ENCODE data around the gene GPRIN1. TPM values are rescaled to one million over a fixed set of nuclear protein-coding genes. Genes with fewer than 3 reads are reported as not detected.
A peak's percentile ranks its signal among the peaks of the same experiment; 100 is the strongest.
"Not testable (repeated sequence)": the region's sequence is repeated elsewhere in the genome, so short reads cannot be mapped to it uniquely, and the experiment has no call there.

Gene GPRIN1
- total RNA-seq, 1 donor from 2014 or later, result 3.7 TPM

DNA sequence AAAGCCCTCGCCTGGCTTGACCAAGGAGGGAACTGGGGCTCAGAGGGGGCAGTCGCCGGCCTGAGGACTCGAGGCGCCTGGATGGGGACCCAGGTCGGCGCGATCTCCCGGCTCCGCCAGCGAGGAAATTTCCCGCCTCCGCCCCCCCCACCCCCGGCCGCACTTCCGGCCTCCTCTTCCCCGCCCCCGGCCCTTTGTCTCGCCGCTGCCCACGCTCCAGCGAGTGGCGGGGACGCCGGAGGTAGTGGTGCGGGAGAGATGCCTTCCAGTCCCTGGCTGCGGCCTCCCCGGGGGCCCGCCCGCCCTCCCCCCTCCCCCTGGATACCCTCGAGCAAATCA, 448 bp upstream of the GPRIN1 start:
- Mint-ChIP-seq H3K4me3 (peak overlapping the region; percentile 80), H3K27ac (peak overlapping the region; percentile 48), H3K36me3 (ENCODE audit: low read depth) (no peaks in the 10 kb centered on the region), H3K4me1 (peaks cover 14% of the 10 kb centered on the region), H3K9me3 (no peaks in the 10 kb centered on the region), H3K27me3 (peaks cover 40% of the 10 kb centered on the region)
- no peak for DNase-seq
- intact Hi-C loops (cut with micrococcal nuclease), result loop anchor here (5.0 kb wide), 1 partner anchor 73 kb away; the partner anchor contains the start of gene RNF44

DNA sequence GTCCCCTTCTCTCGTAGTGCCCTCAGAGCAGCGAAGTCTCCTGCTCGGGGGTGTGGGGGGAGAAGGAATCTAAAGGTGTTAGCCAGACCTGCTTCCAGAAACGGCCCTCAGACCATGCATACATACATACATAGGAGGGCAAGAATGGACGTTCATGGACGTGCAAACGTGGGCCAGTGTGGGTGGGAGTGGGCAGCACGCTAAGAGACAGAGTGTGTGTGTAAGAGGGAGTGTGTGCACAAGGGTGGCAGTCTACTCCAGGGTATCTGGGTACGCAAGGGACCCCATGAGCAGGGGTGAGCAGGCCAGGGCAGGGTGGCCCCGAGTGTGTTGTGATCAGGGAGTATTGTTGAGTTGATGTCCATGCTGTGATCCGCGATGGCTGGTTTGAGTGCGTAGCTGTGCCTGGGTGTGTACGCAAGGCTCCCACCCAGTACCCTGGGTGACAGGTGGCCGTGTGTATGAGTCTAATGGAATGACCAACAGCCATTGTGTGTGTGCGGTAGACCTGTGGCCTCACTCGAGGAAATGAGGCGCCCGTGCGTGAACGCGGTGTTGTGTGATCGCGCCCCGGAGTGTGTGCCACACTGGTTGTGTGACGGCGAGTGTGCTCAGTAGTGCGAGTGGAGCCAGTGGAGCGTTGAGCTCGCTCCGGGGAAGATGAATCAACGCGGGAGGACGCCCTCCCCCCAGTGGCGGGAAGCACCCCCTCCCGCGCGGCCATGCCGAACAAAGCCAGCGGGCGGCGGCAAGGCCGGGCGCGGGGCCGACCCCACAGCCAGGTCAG, 826 bp downstream of the GPRIN1 start:
- peak overlapping the region; percentile 84 for H3K27ac Mint-ChIP-seq
- peak; percentile 73 for DNase-seq
- no peaks in the 10 kb centered on the region for H3K9me3 Mint-ChIP-seq
- H3K4me1 Mint-ChIP-seq, result peaks cover 14% of the 10 kb centered on the region
- intact Hi-C loops (cut with micrococcal nuclease), result no loop called here
- peaks cover 33% of the 10 kb centered on the region for H3K27me3 Mint-ChIP-seq
- peak overlapping the region; percentile 88 for H3K4me3 Mint-ChIP-seq
- no peaks in the 10 kb centered on the region for H3K36me3 Mint-ChIP-seq (ENCODE audit: low read depth)

DNA sequence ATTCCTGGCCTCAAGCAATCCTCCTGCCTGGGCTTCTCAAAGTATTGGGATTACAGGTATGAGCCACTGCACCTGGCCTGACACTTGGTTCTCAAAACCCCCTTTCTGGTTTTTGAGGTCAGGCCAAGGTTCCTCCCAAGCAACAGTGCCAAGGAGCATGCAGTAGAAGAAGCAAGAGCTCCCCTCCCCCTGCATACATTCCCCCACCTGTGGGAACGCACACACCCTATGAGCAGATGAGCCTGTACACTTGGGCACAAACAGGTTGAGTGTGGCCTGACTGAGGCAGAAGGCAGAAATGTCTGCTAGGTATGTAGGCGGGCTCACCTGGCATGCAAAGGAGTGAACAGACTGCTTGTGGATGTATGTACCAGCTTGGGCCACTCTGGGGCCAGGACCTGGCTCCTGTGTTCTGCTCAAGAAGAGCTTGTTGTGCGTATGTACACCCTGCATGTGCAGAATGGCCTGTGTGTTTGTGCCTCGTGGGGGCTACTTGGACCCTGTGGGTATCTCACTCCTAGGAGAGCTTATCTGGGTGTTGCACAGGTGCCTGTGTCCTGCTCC, 1.7 kb downstream of the GPRIN1 start:
- no peak for DNase-seq
- intact Hi-C loops (cut with micrococcal nuclease), result no loop called here
- no peaks in the 10 kb centered on the region for H3K36me3 Mint-ChIP-seq (ENCODE audit: low read depth)
- peaks cover 30% of the 10 kb centered on the region for H3K27me3 Mint-ChIP-seq
- peak overlapping the region; percentile 88 for H3K4me3 Mint-ChIP-seq
- no peaks in the 10 kb centered on the region for H3K9me3 Mint-ChIP-seq
- peaks cover 14% of the 10 kb centered on the region for H3K4me1 Mint-ChIP-seq
- no peak overlapping the region for H3K27ac Mint-ChIP-seq

DNA sequence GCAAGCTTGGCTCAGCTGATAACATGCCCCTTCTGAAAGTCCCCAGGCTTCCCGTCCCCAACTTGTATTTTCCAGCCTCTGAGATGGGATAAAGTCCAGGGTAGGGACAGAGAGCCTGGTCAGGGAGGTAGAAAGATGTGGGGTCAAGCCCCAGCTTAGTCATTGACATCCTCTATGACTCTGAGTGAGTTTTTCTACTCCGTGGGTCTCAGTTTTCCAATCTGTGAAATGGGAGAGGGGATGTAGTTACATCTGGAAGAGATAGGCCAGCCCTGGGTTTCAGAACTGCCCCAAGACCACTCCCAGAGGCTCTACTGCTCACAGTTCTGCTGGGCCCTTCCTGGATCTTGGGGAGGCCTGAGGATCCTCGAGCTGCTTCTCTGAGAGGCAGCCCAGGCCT, 3.1 kb downstream of the GPRIN1 start:
- peaks cover 25% of the 10 kb centered on the region for H3K27me3 Mint-ChIP-seq
- no peaks in the 10 kb centered on the region for H3K9me3 Mint-ChIP-seq
- no peaks in the 10 kb centered on the region for H3K36me3 Mint-ChIP-seq (ENCODE audit: low read depth)

DNA sequence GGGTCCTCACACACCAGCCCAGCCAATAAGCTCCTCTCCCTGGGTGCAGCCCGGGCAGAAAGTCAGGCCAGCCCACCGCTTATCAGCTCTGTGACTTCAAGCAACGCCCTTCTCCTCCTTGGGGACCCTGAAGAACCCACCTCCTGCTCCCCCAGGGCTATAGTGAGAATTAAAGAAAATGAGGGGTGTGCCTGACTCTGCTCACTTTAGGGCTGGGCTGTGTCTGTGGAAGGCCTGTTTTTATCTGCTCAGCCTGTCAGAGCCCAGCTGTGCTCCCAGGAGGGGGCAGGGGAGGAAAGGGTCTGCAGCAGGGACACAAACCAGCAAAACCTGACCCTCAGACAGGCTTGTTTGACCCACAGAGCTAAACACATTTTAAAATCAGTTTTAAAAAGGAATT, 3.9 kb downstream of the GPRIN1 start:
- peaks cover 23% of the 10 kb centered on the region for H3K27me3 Mint-ChIP-seq
- no peak overlapping the region for H3K4me3 Mint-ChIP-seq
- intact Hi-C loops (cut with micrococcal nuclease), result no loop called here
- H3K4me1 Mint-ChIP-seq, result peaks cover 11% of the 10 kb centered on the region
- no peak for DNase-seq
- no peak overlapping the region for H3K27ac Mint-ChIP-seq
- no peaks in the 10 kb centered on the region for H3K36me3 Mint-ChIP-seq (ENCODE audit: low read depth)
- H3K9me3 Mint-ChIP-seq, result no peaks in the 10 kb centered on the region

More for the DNA sequence above, 3.1 kb downstream of the GPRIN1 start:
- DNase-seq, result no peak
- Mint-ChIP-seq H3K4me1 (peaks cover 14% of the 10 kb centered on the region), H3K27ac (no peak overlapping the region), H3K4me3 (no peak overlapping the region)
- intact Hi-C loops (cut with micrococcal nuclease), result no loop called here

DNA sequence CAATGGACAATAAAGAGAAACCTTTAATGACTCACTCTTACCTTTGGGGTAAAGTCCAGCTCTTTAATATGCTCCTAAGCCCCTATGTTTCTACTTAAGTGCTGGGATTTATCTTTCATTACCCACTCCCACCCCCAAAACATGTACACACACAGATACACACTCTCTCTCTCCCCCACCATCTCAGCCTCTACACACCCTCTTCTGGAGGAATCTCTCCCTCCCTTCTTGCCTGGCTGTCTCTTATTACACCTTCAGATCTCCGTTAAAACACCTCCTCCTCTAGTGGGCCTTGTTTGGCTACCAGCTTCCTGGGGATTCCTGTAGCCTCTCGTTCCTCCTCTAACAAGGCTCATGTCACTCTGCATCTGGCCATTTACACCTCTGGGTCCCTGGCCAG, 6.9 kb downstream of the GPRIN1 start:
- no peak overlapping the region for H3K27ac Mint-ChIP-seq
- no peaks in the 10 kb centered on the region for H3K9me3 Mint-ChIP-seq
- no peak overlapping the region for H3K4me3 Mint-ChIP-seq
- DNase-seq, result no peak
- intact Hi-C loops (cut with micrococcal nuclease), result no loop called here
- H3K4me1 Mint-ChIP-seq, result peaks cover 4% of the 10 kb centered on the region
- H3K27me3 Mint-ChIP-seq, result peaks cover 12% of the 10 kb centered on the region
- no peaks in the 10 kb centered on the region for H3K36me3 Mint-ChIP-seq (ENCODE audit: low read depth)

DNA sequence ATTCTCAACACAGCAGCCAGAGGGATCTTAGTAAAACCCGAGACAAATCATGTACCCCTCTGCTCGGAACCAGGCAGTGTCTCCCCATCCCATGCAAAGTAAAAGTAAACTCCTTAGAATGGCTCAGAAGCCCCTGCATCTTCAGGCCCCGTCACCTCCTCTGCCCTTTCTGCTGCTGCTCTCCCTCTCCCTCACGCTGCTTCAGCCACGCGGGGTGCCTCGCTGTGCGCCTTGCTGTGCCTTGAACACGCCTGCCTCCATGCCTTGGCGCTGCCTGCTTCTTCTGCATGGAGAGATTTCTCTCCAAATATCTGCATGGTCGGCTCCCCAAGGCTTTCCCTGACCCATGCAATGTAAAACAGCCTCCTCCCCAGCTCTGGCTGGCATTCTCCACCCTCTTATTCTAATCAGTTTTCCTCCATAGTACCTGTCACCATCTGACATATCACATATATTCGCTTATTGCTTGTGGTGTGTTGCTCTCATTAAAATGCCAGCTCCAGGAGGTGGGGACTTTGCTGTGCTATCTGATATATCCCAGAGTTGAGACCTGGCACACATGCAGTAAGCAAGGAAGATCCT, 8.0 kb downstream of the GPRIN1 start:
- no peak for DNase-seq
- H3K9me3 Mint-ChIP-seq, result no peaks in the 10 kb centered on the region
- H3K27me3 Mint-ChIP-seq, result peaks cover 10% of the 10 kb centered on the region
- no peaks in the 10 kb centered on the region for H3K36me3 Mint-ChIP-seq (ENCODE audit: low read depth)
- H3K27ac Mint-ChIP-seq, result no peak overlapping the region
- H3K4me3 Mint-ChIP-seq, result no peak overlapping the region
- H3K4me1 Mint-ChIP-seq, result peaks cover 4% of the 10 kb centered on the region
- intact Hi-C loops (cut with micrococcal nuclease), result no loop called here

DNA sequence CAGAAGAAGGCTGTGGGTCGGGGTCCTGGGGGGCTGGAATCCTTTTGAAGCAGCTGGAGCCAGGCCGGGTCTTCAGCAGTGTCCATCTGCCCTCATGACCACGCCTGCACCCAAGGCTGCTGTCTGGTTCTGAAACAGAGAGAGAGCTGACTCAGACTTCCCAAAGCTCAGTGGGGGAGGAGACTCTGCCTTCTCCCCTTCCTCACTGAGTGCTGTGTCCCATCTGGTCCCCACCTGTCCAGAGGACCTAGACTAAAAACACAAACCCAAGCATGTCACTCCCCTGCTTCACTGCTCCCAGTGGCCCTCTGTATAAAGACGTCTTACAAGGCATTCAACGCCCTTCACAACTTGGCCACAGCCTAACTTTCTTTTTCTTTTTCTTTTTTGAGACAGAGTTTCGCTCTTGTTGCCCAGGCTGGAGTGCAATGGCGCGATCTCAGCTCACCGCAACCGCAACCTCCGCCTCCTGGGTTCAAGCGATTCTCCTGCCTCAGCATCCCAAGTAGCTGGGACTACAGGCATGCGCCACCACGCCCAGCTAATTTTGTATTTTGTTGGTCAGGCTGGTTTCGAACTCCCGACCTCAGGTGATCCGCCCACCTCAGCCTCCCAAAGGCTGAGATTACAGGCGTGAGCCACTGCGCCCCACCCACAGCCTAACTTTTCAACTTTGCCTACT, 10.1 kb downstream of the GPRIN1 start:
- intact Hi-C loops (cut with micrococcal nuclease); H3K4me3 Mint-ChIP-seq; H3K36me3 Mint-ChIP-seq (ENCODE audit: low read depth); H3K27ac Mint-ChIP-seq; H3K27me3 Mint-ChIP-seq; DNase-seq; H3K9me3 Mint-ChIP-seq: not testable (repeated sequence)
- H3K4me1 Mint-ChIP-seq, result peaks cover 10% of the 10 kb centered on the region

DNA sequence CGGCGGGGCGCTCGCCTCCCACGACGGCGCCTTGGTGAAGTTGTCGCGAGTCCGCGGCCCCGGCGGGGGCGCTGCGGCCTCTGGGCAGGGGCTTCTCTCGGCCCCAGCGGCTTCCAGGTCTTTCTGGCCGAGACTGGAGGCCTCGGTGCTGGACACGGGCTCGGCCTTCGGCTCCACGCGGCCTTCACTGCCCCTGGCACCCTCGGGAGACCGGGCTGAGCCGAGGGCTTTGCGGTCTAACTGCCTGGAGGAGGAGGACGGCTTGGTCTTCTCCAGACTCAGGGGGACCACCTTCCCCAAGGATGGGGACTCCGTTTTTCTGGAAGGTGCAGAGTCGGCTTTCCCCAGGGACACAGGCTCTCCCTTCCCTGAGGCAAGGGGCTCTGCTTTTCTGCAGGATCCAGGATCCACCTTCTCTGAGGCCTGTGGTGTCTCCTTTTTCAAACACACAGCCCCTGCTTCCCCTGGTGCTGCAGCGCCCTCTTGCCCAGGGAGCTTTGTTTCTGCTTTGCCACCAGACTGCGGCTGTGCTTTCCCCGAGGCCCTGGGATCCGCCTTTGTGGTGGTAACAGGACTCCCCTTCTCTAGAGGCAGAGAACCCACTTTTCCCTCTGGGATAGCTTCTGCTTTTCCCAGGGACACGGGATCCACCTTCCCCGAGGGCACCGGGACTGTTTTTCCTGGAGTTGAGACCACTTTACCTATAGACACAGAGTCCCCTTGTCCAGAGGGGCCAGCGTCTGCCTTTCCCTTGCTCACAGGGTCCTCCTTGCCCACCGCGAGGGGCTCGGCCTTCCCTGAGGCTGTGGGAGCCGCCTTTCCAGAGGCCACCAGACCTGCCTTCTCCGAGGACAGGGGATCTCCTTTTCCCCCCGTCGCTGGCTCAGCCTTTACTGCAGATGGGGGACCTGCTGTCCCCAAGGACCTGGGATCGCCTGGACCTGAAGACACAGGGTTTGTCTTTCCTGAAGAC, 12.3 kb downstream of the GPRIN1 start:
- peaks cover 7% of the 10 kb centered on the region for H3K27me3 Mint-ChIP-seq
- DNase-seq, result no peak
- H3K4me3 Mint-ChIP-seq, result peak overlapping the region; percentile 55
- H3K27ac Mint-ChIP-seq, result no peak overlapping the region
- H3K9me3 Mint-ChIP-seq, result no peaks in the 10 kb centered on the region
- H3K36me3 Mint-ChIP-seq (ENCODE audit: low read depth), result no peaks in the 10 kb centered on the region
- intact Hi-C loops (cut with micrococcal nuclease), result no loop called here
- H3K4me1 Mint-ChIP-seq, result peaks cover 10% of the 10 kb centered on the region

DNA sequence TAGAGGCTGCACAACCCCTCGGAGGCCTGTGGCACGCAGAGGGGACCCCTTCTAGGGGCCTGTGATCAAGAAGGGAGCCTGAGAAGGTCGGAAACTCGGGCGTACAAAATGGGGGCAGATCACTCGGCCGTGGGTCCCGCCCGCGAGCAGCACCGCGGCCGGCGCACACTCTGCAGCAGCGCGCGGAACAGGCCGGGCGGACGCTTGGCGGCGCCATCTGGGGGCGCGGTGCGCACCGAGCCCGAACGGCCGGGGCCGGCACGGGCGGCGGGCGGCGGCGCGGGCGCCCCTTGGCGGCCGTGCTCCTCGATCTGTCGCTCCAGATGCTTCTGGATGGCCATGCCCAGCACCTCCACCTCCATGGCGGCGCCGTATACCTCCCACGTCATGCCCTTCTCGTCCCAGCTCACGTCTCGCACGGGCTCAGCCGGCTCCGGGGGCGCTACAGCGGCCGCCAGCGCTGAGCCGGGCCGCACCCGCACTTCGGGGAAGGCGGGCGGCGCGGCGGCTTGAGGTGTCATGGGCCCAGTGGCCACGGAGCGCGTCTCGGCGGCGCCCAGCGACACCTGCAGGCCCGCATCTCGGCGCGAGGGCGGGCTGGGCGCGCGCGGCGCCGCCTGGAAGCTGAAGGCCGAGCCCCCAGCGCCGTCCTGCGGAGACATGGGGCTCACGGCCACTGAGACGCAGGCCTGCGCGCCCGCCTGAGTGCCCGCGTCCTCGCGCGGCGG, 13.1 kb downstream of the GPRIN1 start:
- Mint-ChIP-seq H3K36me3 (ENCODE audit: low read depth) (no peaks in the 10 kb centered on the region), H3K27ac (peak overlapping the region; percentile 78), H3K27me3 (peaks cover 7% of the 10 kb centered on the region), H3K4me1 (peaks cover 10% of the 10 kb centered on the region), H3K9me3 (no peaks in the 10 kb centered on the region), H3K4me3 (peak overlapping the region; percentile 79)
- intact Hi-C loops (cut with micrococcal nuclease), result no loop called here
- peak; percentile 89 for DNase-seq

DNA sequence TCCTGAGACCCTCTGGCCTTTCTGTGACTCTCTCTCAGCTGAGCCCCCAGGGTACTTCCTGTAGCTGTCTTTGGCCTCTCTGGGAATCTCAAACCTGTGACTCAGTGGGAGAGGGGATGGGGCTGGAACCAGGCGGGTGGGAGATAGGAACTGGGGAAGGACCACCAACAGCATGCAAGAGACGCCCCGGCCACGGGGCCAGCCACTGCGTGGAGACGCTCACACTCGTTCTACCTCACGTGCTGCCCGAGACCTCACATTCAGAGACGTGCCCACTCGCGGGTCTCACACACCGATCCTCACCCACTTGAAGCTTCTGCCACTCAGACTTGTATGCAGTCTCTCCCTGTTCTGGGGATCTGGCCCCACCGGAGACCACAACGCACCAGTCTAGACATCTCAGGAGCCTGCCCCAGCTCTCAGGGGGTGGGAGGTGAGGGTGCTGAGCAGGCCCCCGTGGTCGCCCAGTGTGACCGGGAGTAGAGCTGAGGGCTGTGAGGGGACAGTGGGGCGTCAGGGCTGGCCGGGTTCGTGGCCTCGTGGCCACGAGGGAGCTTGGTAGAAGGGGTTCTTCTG, 13.8 kb downstream of the GPRIN1 start:
- H3K27ac Mint-ChIP-seq, result peak overlapping the region; percentile 78
- H3K9me3 Mint-ChIP-seq, result no peaks in the 10 kb centered on the region
- no peaks in the 10 kb centered on the region for H3K36me3 Mint-ChIP-seq (ENCODE audit: low read depth)
- H3K4me1 Mint-ChIP-seq, result peaks cover 10% of the 10 kb centered on the region
- peak overlapping the region; percentile 79 for H3K4me3 Mint-ChIP-seq
- H3K27me3 Mint-ChIP-seq, result peaks cover 4% of the 10 kb centered on the region
- intact Hi-C loops (cut with micrococcal nuclease), result no loop called here
- no peak for DNase-seq

DNA sequence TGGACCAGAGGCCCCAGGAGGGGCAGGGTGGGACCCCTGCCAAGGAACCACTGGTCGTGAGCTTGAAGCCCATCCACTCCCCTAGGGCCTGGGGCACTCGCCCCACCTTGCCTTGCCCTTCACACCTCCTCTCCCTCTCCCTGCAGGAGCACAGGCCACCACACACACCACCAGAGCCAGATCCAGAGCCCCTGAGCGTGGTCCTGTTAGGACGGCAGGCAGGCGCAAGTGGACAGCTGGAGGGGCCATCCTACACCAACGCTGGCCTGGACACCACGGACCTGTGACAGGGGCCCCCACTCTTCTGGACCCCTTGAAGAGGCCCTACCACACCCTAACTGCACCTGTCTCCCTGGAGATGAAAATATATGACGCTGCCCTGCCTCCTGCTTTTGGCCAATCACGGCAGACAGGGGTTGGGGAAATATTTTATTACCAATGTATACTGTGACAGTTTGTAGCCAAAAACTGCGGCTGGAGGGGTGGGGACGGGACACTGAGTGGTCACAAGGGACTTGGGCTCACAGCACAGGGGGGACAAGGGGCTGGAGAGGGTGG, 14.5 kb downstream of the GPRIN1 start:
- H3K4me1 Mint-ChIP-seq, result peaks cover 10% of the 10 kb centered on the region
- no peak for DNase-seq
- no peaks in the 10 kb centered on the region for H3K36me3 Mint-ChIP-seq (ENCODE audit: low read depth)
- H3K4me3 Mint-ChIP-seq, result no peak overlapping the region
- intact Hi-C loops (cut with micrococcal nuclease), result no loop called here
- peaks cover 4% of the 10 kb centered on the region for H3K27me3 Mint-ChIP-seq
- no peaks in the 10 kb centered on the region for H3K9me3 Mint-ChIP-seq
- H3K27ac Mint-ChIP-seq, result no peak overlapping the region
